Kidney epithelial cell (primary cell): Measurements from ENCODE around the gene CHN1. TPM values are rescaled to one million over a fixed set of nuclear protein-coding genes. Genes with fewer than 3 reads are reported as not detected.

ENCODE experiments used
- DNase-seq: peaks from one replicate; pipeline ENCODE4 v3.0.0-alpha.2; 2010; ENCODE audit warnings: low read depth
- H3K27me3 ChIP-seq: 2 replicates; pipeline ENCODE4 v1.6.0; 2011; ENCODE audit warnings: low read length; ENCODE audit not compliant: control insufficient read depth, insufficient read depth
- H3K36me3 ChIP-seq: 2 replicates; pipeline ENCODE4 v1.5.1; 2011; ENCODE audit warnings: low read length; ENCODE audit not compliant: control insufficient read depth, insufficient read depth
- H3K4me3 ChIP-seq: 2 replicates; pipeline ENCODE4 v1.5.1; 2011; ENCODE audit warnings: low read depth, mild to moderate bottlenecking, control low read depth, low read length
- total RNA-seq: library from RNA; depleted of rRNA; stranded (reverse); fragments of >200 nt; gene quantifications from 2 replicates; pipeline ENCODE4 v1.2.3, GENCODE V29; 2015
- TF ChIP-seq, protein P1 (sequence below): IDR thresholded peaks from 2 replicates; pipeline ENCODE4 v1.5.1; 2011; ENCODE audit warnings: mild to moderate bottlenecking, moderate library complexity, low read length, control low read depth, inconsistent platforms; ENCODE audit not compliant: insufficient read depth, poor library complexity, severe bottlenecking

The CHN1 gene
- total RNA-seq, 1 donor from 2014 or later = 19.3 TPM

DNA sequence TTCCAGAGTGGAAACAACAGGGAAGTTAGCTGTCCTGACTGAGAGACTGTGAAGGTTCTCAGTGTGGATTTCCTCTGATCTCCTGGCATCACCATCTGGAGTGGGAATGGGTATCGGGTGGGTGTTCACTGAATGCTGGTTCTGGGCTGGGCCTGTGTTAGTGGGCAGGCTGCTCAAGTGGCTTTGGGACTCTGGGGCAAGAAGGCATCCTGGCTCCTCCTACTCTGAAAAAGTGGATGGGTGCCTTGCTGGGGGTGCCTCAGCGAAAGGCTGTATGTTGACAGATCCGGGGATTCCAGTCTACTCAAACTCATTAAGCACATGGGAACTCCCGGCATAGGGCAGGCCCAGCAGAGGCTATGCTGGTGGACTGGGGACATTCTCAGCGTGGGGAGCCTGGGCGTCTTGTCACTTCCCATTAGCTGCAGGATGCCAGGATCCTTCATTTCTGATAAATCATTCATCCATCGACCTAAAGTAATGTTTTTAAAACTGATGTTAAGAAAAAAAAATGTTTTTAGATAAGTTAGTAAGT is 213.4 kb downstream of the CHN1 start:
- TF ChIP-seq, protein P1, sequence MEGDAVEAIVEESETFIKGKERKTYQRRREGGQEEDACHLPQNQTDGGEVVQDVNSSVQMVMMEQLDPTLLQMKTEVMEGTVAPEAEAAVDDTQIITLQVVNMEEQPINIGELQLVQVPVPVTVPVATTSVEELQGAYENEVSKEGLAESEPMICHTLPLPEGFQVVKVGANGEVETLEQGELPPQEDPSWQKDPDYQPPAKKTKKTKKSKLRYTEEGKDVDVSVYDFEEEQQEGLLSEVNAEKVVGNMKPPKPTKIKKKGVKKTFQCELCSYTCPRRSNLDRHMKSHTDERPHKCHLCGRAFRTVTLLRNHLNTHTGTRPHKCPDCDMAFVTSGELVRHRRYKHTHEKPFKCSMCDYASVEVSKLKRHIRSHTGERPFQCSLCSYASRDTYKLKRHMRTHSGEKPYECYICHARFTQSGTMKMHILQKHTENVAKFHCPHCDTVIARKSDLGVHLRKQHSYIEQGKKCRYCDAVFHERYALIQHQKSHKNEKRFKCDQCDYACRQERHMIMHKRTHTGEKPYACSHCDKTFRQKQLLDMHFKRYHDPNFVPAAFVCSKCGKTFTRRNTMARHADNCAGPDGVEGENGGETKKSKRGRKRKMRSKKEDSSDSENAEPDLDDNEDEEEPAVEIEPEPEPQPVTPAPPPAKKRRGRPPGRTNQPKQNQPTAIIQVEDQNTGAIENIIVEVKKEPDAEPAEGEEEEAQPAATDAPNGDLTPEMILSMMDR = no peak
- Histone ChIP-seq H3K36me3 (no peaks in the 10 kb centered on the region), H3K27me3 (no peaks in the 10 kb centered on the region), H3K4me3 (no peak overlapping the region)
- DNase-seq = no peak

DNA sequence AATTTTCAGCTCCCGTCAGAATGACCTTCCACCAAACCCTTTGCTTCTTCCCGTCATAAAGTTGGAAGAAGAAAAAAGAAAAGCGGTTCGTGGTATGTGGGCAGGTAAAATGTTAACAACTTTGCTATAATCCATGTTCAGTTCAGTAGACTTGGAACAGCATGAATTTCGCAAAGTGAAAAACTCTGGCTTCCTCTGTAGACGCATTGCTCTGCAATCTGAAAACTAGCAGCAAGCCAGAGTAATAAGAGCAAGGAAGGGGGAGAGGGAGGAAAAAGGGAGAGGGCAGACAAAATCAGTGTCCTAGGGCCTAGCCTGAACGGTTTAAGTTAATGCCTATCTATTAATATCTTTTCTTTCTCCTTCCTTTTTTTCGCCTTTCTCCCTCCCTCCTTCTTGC is 214.2 kb downstream of the CHN1 start:
- TF ChIP-seq, protein P1 = no peak
- no peak for DNase-seq
- Histone ChIP-seq H3K36me3 (no peaks in the 10 kb centered on the region), H3K27me3 (no peaks in the 10 kb centered on the region), H3K4me3 (no peak overlapping the region)

DNA sequence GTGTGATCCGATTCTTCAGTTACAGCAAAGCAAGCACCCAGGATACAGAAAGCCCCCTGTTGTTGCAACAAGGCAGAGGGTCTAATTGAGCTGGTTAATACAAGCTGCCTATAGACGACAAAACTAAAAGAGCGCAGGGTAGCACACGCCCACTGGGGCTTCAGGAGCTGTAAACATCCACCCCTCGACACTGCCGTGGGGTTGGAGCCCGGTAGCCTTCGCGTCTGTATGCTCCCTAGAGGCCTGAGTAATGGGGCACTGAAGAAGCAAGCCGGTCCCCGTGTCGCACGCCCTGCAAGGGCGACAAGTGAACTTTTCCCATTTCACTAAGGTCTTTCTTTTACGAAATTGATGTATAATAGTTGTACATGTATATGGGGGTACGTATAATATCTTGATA is 216.2 kb downstream of the CHN1 start:
- no peak overlapping the region for H3K4me3 ChIP-seq
- no peak for DNase-seq
- no peaks in the 10 kb centered on the region for H3K36me3 ChIP-seq
- TF ChIP-seq, protein P1 = no peak
- no peaks in the 10 kb centered on the region for H3K27me3 ChIP-seq

DNA sequence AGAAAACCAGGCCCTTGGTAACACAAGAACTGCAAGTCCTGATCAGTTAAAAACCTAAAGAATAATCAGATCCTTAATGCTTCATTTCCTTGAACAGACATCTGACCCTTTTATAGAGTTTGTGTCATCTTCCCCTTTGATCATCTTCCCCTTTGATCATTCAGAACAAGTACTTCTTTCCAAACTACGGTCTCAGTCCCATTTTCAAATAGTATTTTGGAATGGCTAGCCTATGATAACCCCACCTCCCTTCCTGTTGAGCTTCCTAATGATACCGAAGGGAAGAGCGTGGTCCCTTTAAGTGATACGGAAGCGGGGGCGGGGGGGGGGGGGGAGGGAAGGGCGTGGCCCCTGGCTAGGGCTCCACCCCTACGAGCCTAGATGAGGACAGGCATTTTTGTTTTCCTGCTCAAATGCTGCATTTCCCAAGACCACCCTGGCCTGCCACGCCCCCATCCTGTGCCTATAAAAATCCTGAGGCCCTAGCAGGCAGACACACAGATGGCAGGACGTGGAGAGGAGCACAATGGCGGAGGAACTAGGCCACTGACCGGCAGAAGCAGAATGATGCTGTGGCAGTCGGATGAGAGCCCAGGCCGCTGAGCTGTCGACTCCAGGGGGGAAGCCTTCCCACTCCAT is 216.8 kb downstream of the CHN1 start:
- Histone ChIP-seq H3K36me3 (no peaks in the 10 kb centered on the region), H3K4me3 (no peak overlapping the region), H3K27me3 (no peaks in the 10 kb centered on the region)
- TF ChIP-seq, protein P1 = no peak
- no peak for DNase-seq

DNA sequence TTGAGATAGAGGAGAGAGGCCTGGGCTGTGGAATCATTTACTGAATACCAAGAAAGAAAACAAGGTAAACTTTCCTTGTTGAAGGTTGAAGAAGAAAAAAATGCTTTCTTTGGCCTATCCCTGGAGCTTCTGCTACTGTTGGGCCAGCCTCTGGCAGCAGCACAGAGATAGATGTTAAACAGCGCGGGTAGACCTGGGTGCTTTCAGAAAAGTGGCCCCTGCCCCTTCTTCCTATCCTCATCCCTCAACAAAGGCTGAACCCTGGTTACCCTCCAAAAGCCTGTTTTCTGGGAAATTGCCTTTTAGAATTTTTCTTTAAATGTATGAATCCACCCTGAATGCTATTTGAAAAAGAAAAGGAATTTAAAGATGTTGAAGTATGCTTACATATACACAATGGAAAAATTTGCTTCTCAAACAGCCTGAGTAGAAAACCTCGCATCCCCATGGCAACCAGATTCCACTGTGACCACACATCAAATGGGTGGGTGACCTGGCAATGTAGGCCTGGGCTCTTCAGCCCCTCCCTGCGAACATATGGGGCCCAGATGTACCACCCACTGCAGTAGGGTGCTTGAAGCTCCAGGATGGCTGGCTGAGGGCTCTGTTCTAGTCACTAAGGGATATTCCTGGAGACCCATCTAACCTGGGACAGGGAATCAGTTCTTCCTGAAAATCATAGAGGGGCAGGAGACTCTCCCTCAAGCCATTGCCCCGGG is 217.5 kb downstream of the CHN1 start:
- H3K36me3 ChIP-seq = no peaks in the 10 kb centered on the region
- H3K4me3 ChIP-seq = no peak overlapping the region
- peak; percentile 74 for DNase-seq
- H3K27me3 ChIP-seq = no peaks in the 10 kb centered on the region
- TF ChIP-seq, protein P1 = no peak
